K562 (cell line): ENCODE measurements around the gene CASP2. TPM values are rescaled to one million over a fixed set of nuclear protein-coding genes. Genes with fewer than 3 reads are reported as not detected.

Experiments
- CHD1 ChIP-seq: fragments of 200-600 bp; sonication (generic); IDR thresholded peaks from one replicate; pipeline ENCODE4 v1.6.1; 2012; ENCODE audit warnings: mild to moderate bottlenecking, moderate library complexity, low read length, inconsistent platforms
- CREB1 ChIP-seq, 2 experiments: sonication (generic) in 1 of 2; formaldehyde crosslinking in 1 of 2; IDR thresholded peaks; 2 replicates each; pipeline versions ENCODE4 v1.6.1 to v1.8.0; 2012 to 2022; ENCODE audit warnings: inconsistent platforms in 1 of 2, mild to moderate bottlenecking in 1 of 2, missing genetic modification reagents in 1 of 2, moderate library complexity in 1 of 2
- CTBP1 ChIP-seq: fragments of 450-650 bp; IDR thresholded peaks from 2 replicates; pipeline ENCODE4 v1.6.1; 2016; ENCODE audit warnings: borderline replicate concordance
- EGR1 ChIP-seq: fragments of 450-650 bp; conservative IDR thresholded peaks from 2 replicates; pipeline ENCODE4 v1.6.1; 2017; ENCODE audit warnings: mild to moderate bottlenecking
- FOSL1 ChIP-seq: fragments of 200-800 bp; sonication (Bioruptor generic); conservative IDR thresholded peaks from 2 replicates; pipeline ENCODE4 v1.6.1; 2016; ENCODE audit warnings: missing genetic modification characterization, missing compliant biosample characterization
- HDAC6 ChIP-seq: IDR thresholded peaks from 2 replicates; pipeline ENCODE4 v1.6.1; 2012; ENCODE audit warnings: low read depth, mild to moderate bottlenecking, control low read depth, inconsistent platforms, low read length, moderate library complexity
- HDAC8 ChIP-seq: fragments of 450-650 bp; IDR thresholded peaks from 2 replicates; pipeline ENCODE4 v1.6.1; 2016; ENCODE audit warnings: mild to moderate bottlenecking, missing genetic modification characterization, moderate library complexity, missing compliant biosample characterization
- MCM2 ChIP-seq: fragments of 450-650 bp; IDR thresholded peaks from 2 replicates; pipeline ENCODE4 v1.6.1; 2017; ENCODE audit warnings: low read depth, mild to moderate bottlenecking
- MEIS2 ChIP-seq: fragments of 450-650 bp; IDR thresholded peaks from 2 replicates; pipeline ENCODE4 v1.6.1; 2014; ENCODE audit warnings: mild to moderate bottlenecking; ENCODE audit not compliant: partially characterized antibody
- NR4A1 ChIP-seq, 2 experiments: fragments of 250-450 bp in 1 of 2; fragments of 450-650 bp in 1 of 2; sonication (Bioruptor Pico) in 1 of 2; IDR thresholded peaks; 2 replicates each; pipeline versions ENCODE4 v1.4.0 to v1.6.1; 2016 to 2020; ENCODE audit warnings: mild to moderate bottlenecking in 2 of 2, missing compliant biosample characterization in 1 of 2, missing genetic modification characterization in 1 of 2, moderate library complexity in 1 of 2
- PHTF2 ChIP-seq: fragments of 250-450 bp; sonication (Bioruptor Pico); IDR thresholded peaks from 2 replicates; pipeline ENCODE4 v1.5.0; 2021; ENCODE audit warnings: mild to moderate bottlenecking
- RAD51 ChIP-seq: fragments of 450-650 bp; IDR thresholded peaks from 2 replicates; pipeline ENCODE4 v1.7.1; 2016; ENCODE audit warnings: low read depth, mild to moderate bottlenecking, borderline replicate concordance
- RCOR1 ChIP-seq, 2 experiments: IDR thresholded peaks; 2 replicates each; pipeline ENCODE4 v1.6.1; 2012; ENCODE audit warnings: low read depth in 2 of 2, low read length in 2 of 2, borderline replicate concordance in 1 of 2, improper control_type of control experiment in 1 of 2
- SMC3 ChIP-seq: conservative IDR thresholded peaks from 2 replicates; pipeline ENCODE4 v1.6.1; 2011; ENCODE audit warnings: low read depth, low read length, improper control_type of control experiment; ENCODE audit not compliant: insufficient read depth
- SRF ChIP-seq, 2 experiments: fragments of 250-450, 450-650 bp in 1 of 2; sonication (Bioruptor Pico) in 1 of 2; sonication (generic) in 1 of 2; formaldehyde crosslinking; IDR thresholded peaks; 2 replicates each; pipeline versions ENCODE4 v1.5.0 to v1.5.1; 2020 to 2022; ENCODE audit warnings: mild to moderate bottlenecking in 1 of 2, missing genetic modification reagents in 1 of 2
- ZNF57 ChIP-seq: fragments of 450-650 bp; formaldehyde crosslinking; IDR thresholded peaks from 2 replicates; pipeline ENCODE4 v1.4.0; 2020; ENCODE audit warnings: mild to moderate bottlenecking, moderate library complexity
- polyA plus RNA-seq, 8 experiments: library from polyadenylated mRNA; depleted of rRNA in 4 of 8; stranded (reverse) in 5 of 8; unstranded in 3 of 8; fragments of >200 nt; fragmentation: Nextera tagmentation in 2 of 8; fragmentation: Illumina TruSeq in 1 of 8; extraction: Ambion mirVana in 2 of 8; extraction: Trizol in 1 of 8; gene quantifications; 2 replicates each; pipeline versions ENCODE4 v1.2.1 to v1.2.3, GENCODE V29; 2011 to 2014; ENCODE audit warnings: inconsistent platforms in 1 of 8, missing spikeins in 1 of 8
- total RNA-seq, 7 experiments: library from RNA; depleted of rRNA in 6 of 7; stranded (reverse); fragments of >200 nt in 6 of 7; fragmentation: Illumina TruSeq in 2 of 7; extraction: Trizol in 2 of 7; gene quantifications; 2 replicates each; pipeline versions ENCODE4 v1.2.1 to v1.2.3, GENCODE V29; 2011 to 2021; ENCODE audit warnings: low replicate concordance in 1 of 7
- TF ChIP-seq, protein P1 (sequence below), 3 experiments: fragments of 200-800 bp in 1 of 3; sonication (Bioruptor generic) in 1 of 3; sonication (generic) in 1 of 3; formaldehyde crosslinking in 1 of 3; IDR thresholded peaks; 2 replicates each; pipeline versions ENCODE4 v1.6.1 to v1.8.0; 2016 to 2022; ENCODE audit warnings: mild to moderate bottlenecking in 2 of 3, missing compliant biosample characterization in 2 of 3, missing genetic modification characterization in 2 of 3, missing genetic modification reagents in 1 of 3
- TF ChIP-seq, protein P2 (sequence below), 2 experiments: IDR thresholded peaks; 2 replicates each; pipeline ENCODE4 v1.6.1; 2012; ENCODE audit warnings: improper control_type of control experiment in 2 of 2, low read depth in 2 of 2, low read length in 2 of 2, borderline replicate concordance in 1 of 2
- TF ChIP-seq, protein P3 (sequence below): fragments of 450-650 bp; IDR thresholded peaks from 2 replicates; pipeline ENCODE4 v1.7.1; 2018; ENCODE audit warnings: mild to moderate bottlenecking, low read depth; ENCODE audit not compliant: partially characterized antibody

Gene CASP2
- total and polyA plus RNA-seq, 9 of the 15 experiments (the other 6 are each of a cell fraction or from before 2014, with no cell fraction given): 18.8 to 64.9 (median 24.1) TPM

DNA sequence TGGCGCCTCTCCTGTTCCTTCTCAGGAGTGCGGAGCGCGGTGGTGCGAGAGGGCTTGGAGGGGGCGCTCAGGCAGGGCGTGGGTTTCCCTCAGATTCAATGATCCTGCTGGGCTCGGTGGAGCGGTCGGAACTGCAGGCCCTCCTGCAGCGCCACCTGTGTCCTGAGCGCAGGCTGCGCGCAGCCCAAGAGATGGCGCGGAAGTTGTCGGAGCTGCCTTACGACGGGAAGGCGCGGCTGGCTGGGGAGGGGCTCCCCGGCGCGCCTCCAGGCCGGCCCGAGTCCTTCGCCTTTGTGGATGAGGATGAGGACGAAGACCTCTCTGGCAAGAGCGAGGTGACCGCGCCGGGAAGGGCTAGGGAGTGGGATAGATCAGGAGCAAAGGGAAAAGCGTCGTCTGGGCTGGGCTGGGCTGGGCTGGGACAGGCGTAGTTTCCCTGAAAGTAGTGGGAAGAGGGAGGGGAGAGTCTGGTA is 57.3 kb downstream of the CASP2 start (continued):
- TF ChIP-seq MEIS2 (no peak), HDAC8 (tag) (no peak), EGR1 (peak; percentile 9), ZNF57 (CRISPR knock-in tag) (no peak), PHTF2 (CRISPR knock-in tag) (no peak), MCM2 (no peak), RCOR1 (IDR thresholded peaks at IDR 0.05; ENCODE audit: borderline replicate concordance in 1 of 2, low read depth in 2 of 2, low read length in 2 of 2) (peak in 1 of 2 experiments; percentile 84; a peak in 1 of 4 replicates), CREB1 (IDR thresholded peaks at IDR 0.05) (peak; percentile 61), CREB1 (CRISPR knock-in tag; IDR thresholded peaks at IDR 0.05) (peak; percentile 51; the same call in 1 of the 2 replicates), FOSL1 (tag) (no peak), CTBP1 (peak; percentile 90), RAD51 (no peak), CHD1 (no peak), SRF (CRISPR knock-in tag; IDR thresholded peaks at IDR 0.05) (peak in 1 of 2 experiments; percentile 14; a peak in 1 of 4 replicates), HDAC6 (peak; percentile 95; the same call in 1 of the 2 replicates), SMC3 (0 out of 2 replicates have a peak, but pooled peaks have one; percentile 39), NR4A1 (CRISPR knock-in tag; IDR thresholded peaks at IDR 0.05) (no peak), NR4A1 (tag; IDR thresholded peaks at IDR 0.05) (no peak)
- TF ChIP-seq, protein P1, sequence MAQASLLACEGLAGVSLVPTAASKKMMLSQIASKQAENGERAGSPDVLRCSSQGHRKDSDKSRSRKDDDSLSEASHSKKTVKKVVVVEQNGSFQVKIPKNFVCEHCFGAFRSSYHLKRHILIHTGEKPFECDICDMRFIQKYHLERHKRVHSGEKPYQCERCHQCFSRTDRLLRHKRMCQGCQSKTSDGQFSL (CRISPR knock-in tag; IDR thresholded peaks at IDR 0.05): 0 out of 2 replicates have a peak, but pooled peaks have one; percentile 34
- TF ChIP-seq, protein P1 (tag; IDR thresholded peaks at IDR 0.05): no peak
- TF ChIP-seq, protein P2, sequence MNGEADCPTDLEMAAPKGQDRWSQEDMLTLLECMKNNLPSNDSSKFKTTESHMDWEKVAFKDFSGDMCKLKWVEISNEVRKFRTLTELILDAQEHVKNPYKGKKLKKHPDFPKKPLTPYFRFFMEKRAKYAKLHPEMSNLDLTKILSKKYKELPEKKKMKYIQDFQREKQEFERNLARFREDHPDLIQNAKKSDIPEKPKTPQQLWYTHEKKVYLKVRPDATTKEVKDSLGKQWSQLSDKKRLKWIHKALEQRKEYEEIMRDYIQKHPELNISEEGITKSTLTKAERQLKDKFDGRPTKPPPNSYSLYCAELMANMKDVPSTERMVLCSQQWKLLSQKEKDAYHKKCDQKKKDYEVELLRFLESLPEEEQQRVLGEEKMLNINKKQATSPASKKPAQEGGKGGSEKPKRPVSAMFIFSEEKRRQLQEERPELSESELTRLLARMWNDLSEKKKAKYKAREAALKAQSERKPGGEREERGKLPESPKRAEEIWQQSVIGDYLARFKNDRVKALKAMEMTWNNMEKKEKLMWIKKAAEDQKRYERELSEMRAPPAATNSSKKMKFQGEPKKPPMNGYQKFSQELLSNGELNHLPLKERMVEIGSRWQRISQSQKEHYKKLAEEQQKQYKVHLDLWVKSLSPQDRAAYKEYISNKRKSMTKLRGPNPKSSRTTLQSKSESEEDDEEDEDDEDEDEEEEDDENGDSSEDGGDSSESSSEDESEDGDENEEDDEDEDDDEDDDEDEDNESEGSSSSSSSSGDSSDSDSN (IDR thresholded peaks at IDR 0.05; ENCODE audit: borderline replicate concordance in 1 of 2, low read depth in 2 of 2, low read length in 2 of 2): peak; percentile 34 to 92; a peak in 2 of 4 replicates
- TF ChIP-seq, protein P3, sequence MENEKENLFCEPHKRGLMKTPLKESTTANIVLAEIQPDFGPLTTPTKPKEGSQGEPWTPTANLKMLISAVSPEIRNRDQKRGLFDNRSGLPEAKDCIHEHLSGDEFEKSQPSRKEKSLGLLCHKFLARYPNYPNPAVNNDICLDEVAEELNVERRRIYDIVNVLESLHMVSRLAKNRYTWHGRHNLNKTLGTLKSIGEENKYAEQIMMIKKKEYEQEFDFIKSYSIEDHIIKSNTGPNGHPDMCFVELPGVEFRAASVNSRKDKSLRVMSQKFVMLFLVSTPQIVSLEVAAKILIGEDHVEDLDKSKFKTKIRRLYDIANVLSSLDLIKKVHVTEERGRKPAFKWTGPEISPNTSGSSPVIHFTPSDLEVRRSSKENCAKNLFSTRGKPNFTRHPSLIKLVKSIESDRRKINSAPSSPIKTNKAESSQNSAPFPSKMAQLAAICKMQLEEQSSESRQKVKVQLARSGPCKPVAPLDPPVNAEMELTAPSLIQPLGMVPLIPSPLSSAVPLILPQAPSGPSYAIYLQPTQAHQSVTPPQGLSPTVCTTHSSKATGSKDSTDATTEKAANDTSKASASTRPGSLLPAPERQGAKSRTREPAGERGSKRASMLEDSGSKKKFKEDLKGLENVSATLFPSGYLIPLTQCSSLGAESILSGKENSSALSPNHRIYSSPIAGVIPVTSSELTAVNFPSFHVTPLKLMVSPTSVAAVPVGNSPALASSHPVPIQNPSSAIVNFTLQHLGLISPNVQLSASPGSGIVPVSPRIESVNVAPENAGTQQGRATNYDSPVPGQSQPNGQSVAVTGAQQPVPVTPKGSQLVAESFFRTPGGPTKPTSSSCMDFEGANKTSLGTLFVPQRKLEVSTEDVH: peak; percentile 32
